HepG2 (cell line): ENCODE results near the gene CERS6.

Experiments used
- POLR2A ChIP-seq, 2 experiments: IDR thresholded peaks; 2 replicates each; pipeline ENCODE4 v1.6.1; 2011; ENCODE audit warnings: low read depth in 2 of 2, low read length in 2 of 2, mild to moderate bottlenecking in 1 of 2, moderate library complexity in 1 of 2; ENCODE audit not compliant: insufficient read depth in 1 of 2
- POLR2AphosphoS5 ChIP-seq: IDR thresholded peaks from 2 replicates; pipeline ENCODE4 v1.6.1; 2012; ENCODE audit warnings: low read depth, low read length
- RBM39 ChIP-seq: fragments of 200-400 bp; formaldehyde crosslinking; IDR thresholded peaks from one replicate; pipeline ENCODE4 v1.6.1; 2018; ENCODE audit warnings: antibody characterized with exemption, mild to moderate bottlenecking, low read depth, low read length; ENCODE audit not compliant: poor library complexity, severe bottlenecking
- ZBTB20 ChIP-seq: sonication (generic); formaldehyde crosslinking; IDR thresholded peaks from 2 replicates; pipeline ENCODE4 v1.8.1; 2023; ENCODE audit warnings: missing genetic modification reagents, low read depth, mild to moderate bottlenecking, borderline replicate concordance
- ZNF121 ChIP-seq: sonication (generic); formaldehyde crosslinking; IDR thresholded peaks from 2 replicates; pipeline ENCODE4 v1.5.0; 2020; ENCODE audit warnings: mild to moderate bottlenecking, missing genetic modification reagents
- ZNF660 ChIP-seq: sonication (generic); formaldehyde crosslinking; IDR thresholded peaks from 2 replicates; pipeline ENCODE4 v1.5.1; 2020; ENCODE audit warnings: mild to moderate bottlenecking, low read depth, missing genetic modification reagents, borderline replicate concordance
- TF ChIP-seq, protein P1 (sequence below): IDR thresholded peaks from 2 replicates; pipeline ENCODE4 v1.6.1; 2016; ENCODE audit warnings: control low read depth
- TF ChIP-seq, protein P2 (sequence below): fragments of 450-650 bp; IDR thresholded peaks from 2 replicates; pipeline ENCODE4 v1.6.1; 2017; ENCODE audit warnings: mild to moderate bottlenecking
- TF ChIP-seq, protein P3 (sequence below): sonication (generic); formaldehyde crosslinking; IDR thresholded peaks from 2 replicates; pipeline ENCODE4 v1.5.0; 2020; ENCODE audit warnings: mild to moderate bottlenecking, missing genetic modification reagents, moderate library complexity

DNA sequence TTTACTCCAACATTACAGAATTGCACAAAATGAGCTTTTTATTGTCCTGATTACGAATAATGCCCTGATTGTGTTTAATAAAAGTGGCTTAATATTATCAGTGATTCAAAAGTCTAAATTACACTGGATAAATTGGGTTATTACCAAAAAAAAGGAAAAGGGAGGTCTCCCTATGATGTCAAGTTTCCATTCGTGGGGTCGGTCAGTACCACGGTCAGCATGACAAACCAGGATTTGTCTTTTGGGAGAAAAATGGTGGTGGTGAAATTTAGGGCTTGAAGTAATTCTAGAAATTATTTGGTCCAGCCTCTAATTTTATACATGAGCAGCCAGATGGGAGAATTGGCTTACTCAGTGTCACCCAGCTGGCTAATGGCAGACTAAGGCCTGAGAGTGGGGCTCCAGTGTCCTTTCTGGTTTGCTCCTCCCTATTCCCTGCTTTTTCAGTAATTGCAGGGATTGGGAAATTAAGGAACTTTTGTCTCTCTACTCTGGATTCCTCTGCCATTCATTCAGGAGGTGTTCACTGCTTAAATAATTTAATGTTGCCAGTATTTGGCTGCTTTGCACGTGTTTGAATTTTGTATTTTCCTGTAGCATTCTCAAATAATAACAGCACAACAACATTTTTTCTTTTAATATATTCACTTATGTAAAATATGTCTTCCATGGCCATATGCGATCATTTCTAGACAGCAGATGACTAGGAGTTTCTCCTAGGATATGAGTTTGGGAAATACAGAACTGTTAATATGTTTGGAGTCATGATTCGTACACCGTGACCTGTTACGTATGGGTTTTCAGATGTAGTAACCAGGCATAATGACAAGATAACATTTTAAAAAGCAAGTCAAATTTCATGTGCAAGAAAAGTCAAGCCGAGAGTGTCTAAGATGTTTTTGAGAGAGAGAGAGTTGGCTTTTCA is 217.5 kb downstream of the CERS6 start:
- TF ChIP-seq ZNF121 (CRISPR knock-in tag) (no peak), ZNF660 (CRISPR knock-in tag) (no peak), POLR2A (IDR thresholded peaks at IDR 0.05; ENCODE audit: insufficient read depth in 1 of 2, low read depth in 2 of 2, low read length in 2 of 2) (no peak), RBM39 (no peak), ZBTB20 (CRISPR knock-in tag) (no peak), POLR2AphosphoS5 (no peak)
- TF ChIP-seq, protein P1, sequence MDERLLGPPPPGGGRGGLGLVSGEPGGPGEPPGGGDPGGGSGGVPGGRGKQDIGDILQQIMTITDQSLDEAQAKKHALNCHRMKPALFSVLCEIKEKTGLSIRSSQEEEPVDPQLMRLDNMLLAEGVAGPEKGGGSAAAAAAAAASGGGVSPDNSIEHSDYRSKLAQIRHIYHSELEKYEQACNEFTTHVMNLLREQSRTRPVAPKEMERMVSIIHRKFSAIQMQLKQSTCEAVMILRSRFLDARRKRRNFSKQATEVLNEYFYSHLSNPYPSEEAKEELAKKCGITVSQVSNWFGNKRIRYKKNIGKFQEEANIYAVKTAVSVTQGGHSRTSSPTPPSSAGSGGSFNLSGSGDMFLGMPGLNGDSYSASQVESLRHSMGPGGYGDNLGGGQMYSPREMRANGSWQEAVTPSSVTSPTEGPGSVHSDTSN (CRISPR knock-in tag) = no peak
- TF ChIP-seq, protein P2, sequence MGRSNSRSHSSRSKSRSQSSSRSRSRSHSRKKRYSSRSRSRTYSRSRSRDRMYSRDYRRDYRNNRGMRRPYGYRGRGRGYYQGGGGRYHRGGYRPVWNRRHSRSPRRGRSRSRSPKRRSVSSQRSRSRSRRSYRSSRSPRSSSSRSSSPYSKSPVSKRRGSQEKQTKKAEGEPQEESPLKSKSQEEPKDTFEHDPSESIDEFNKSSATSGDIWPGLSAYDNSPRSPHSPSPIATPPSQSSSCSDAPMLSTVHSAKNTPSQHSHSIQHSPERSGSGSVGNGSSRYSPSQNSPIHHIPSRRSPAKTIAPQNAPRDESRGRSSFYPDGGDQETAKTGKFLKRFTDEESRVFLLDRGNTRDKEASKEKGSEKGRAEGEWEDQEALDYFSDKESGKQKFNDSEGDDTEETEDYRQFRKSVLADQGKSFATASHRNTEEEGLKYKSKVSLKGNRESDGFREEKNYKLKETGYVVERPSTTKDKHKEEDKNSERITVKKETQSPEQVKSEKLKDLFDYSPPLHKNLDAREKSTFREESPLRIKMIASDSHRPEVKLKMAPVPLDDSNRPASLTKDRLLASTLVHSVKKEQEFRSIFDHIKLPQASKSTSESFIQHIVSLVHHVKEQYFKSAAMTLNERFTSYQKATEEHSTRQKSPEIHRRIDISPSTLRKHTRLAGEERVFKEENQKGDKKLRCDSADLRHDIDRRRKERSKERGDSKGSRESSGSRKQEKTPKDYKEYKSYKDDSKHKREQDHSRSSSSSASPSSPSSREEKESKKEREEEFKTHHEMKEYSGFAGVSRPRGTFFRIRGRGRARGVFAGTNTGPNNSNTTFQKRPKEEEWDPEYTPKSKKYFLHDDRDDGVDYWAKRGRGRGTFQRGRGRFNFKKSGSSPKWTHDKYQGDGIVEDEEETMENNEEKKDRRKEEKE = no peak
- TF ChIP-seq, protein P3, sequence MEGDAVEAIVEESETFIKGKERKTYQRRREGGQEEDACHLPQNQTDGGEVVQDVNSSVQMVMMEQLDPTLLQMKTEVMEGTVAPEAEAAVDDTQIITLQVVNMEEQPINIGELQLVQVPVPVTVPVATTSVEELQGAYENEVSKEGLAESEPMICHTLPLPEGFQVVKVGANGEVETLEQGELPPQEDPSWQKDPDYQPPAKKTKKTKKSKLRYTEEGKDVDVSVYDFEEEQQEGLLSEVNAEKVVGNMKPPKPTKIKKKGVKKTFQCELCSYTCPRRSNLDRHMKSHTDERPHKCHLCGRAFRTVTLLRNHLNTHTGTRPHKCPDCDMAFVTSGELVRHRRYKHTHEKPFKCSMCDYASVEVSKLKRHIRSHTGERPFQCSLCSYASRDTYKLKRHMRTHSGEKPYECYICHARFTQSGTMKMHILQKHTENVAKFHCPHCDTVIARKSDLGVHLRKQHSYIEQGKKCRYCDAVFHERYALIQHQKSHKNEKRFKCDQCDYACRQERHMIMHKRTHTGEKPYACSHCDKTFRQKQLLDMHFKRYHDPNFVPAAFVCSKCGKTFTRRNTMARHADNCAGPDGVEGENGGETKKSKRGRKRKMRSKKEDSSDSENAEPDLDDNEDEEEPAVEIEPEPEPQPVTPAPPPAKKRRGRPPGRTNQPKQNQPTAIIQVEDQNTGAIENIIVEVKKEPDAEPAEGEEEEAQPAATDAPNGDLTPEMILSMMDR = no peak
